Activated CD4-positive, alpha-beta memory T cell treated with anti-CD3 and anti-CD28 coated beads, Interleukin-2, amount 10 ng/mL, durations not matched to agents 7 days and 5 days (primary cell): Measurements from ENCODE around the gene HAO2. TPM values are rescaled to one million over a fixed set of nuclear protein-coding genes. Genes with fewer than 3 reads are reported as not detected.

Experiments
- CTCF ChIA-PET: fragments of 350-600 bp; sonication (Branson Sonifier 250); formaldehyde crosslinking; loops from one replicate; lab custom pipeline; 2021; ENCODE audit warnings: antibody characterized with exemption, inconsistent platforms; lab: Charles Lee
- POLR2A ChIA-PET: fragments of 350-600 bp; sonication (Branson Sonifier 250); formaldehyde crosslinking; loops from one replicate; lab custom pipeline; 2021; ENCODE audit warnings: antibody characterized with exemption; lab: Charles Lee
- DNase-seq: peaks from one replicate; pipeline ENCODE4 v3.0.0-alpha.2; 2020
- H3K27ac Mint-ChIP-seq: one replicate; pipeline ENCODE4 v1.8.0; 2021; ENCODE audit warnings: mild to moderate bottlenecking, mixed read lengths
- H3K27me3 Mint-ChIP-seq: one replicate; pipeline ENCODE4 v1.8.0; 2021; ENCODE audit warnings: mixed read lengths
- H3K36me3 Mint-ChIP-seq: one replicate; pipeline ENCODE4 v1.8.0; 2021; ENCODE audit warnings: low read depth, mixed read lengths
- H3K4me1 Mint-ChIP-seq: one replicate; pipeline ENCODE4 v1.8.0; 2021; ENCODE audit warnings: mixed read lengths
- H3K4me3 Mint-ChIP-seq: one replicate; pipeline ENCODE4 v1.8.0; 2021; ENCODE audit warnings: mild to moderate bottlenecking, mixed read lengths
- H3K9me3 Mint-ChIP-seq: one replicate; pipeline ENCODE4 v1.8.0; 2021; ENCODE audit warnings: mixed read lengths
- total RNA-seq, 2 experiments: library from RNA; stranded (reverse); gene quantifications; one replicate each; pipeline ENCODE4 v1.2.3, GENCODE V29; 2021

The HAO2 gene
- not detected for total RNA-seq

DNA sequence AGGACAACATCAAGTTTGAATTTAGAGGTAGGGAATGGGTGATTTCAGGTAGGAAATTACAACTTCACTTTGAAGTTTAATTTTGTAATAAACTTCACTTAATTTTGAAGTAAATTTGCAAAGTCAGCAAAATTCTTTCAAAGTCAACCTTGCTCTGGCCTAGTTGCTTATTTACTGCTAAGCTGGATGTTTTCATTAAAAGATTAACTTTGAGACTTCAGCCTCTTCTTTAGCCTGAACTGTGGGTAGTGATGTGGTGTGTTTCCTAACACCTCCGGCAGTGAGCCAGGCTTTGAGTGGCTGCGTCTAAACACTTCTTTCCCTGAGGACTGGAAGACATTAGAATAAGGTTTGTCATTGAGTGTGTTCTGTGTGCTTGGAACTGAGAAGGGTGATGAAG lies at the start of gene HAO2:
Gene HAO2, plus strand, starts transcription at position 232 of the 400 bp plus-strand sequence. CDS start 12,301 bp downstream, outside the sequence.
- H3K9me3 Mint-ChIP-seq = no peaks in the 10 kb centered on the region
- H3K27ac Mint-ChIP-seq = no peak within 1 kb of the TSS
- DNase-seq = no peak
- POLR2A ChIA-PET = no interaction called here
- CTCF ChIA-PET = interaction anchor here (0.8 kb wide), 1 partner anchor 83 kb away, joined by 3 read pairs; no protein-coding TSS in a partner anchor
- no peak within 1 kb of the TSS for H3K4me3 Mint-ChIP-seq
- H3K27me3 Mint-ChIP-seq = peaks cover 8% of the 10 kb centered on the region
- no peaks in the 10 kb centered on the region for H3K4me1 Mint-ChIP-seq
- H3K36me3 Mint-ChIP-seq = no peaks in the 10 kb centered on the region

DNA sequence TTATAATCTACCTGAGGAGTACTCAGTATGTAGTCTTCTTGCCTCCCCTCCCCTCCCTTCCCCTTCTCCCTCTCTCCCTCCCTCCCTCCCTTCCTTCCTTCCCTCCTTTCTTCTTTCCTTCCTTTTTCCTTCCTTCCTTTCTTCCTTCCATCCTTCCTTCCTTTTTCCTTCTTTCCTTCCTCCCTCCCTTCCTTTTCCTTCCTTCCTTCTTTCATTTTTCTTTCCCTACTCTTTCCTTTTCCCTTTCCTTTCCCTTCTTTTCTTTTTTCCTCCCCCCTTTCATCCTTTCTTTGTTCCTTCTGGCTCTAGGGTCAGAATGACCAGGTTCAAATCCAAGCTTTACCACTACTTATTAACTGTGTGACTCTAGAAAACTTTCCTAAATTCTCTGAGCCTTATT lies 48.5 kb upstream of the HAO2 start:
- Mint-ChIP-seq H3K4me1 (peaks cover 5% of the 10 kb centered on the region), H3K36me3 (no peaks in the 10 kb centered on the region), H3K27ac (no peak overlapping the region), H3K9me3 (no peaks in the 10 kb centered on the region), H3K27me3 (no peaks in the 10 kb centered on the region), H3K4me3 (no peak overlapping the region)
- ChIA-PET POLR2A (no interaction called here), CTCF (no interaction called here)
- DNase-seq = no peak

DNA sequence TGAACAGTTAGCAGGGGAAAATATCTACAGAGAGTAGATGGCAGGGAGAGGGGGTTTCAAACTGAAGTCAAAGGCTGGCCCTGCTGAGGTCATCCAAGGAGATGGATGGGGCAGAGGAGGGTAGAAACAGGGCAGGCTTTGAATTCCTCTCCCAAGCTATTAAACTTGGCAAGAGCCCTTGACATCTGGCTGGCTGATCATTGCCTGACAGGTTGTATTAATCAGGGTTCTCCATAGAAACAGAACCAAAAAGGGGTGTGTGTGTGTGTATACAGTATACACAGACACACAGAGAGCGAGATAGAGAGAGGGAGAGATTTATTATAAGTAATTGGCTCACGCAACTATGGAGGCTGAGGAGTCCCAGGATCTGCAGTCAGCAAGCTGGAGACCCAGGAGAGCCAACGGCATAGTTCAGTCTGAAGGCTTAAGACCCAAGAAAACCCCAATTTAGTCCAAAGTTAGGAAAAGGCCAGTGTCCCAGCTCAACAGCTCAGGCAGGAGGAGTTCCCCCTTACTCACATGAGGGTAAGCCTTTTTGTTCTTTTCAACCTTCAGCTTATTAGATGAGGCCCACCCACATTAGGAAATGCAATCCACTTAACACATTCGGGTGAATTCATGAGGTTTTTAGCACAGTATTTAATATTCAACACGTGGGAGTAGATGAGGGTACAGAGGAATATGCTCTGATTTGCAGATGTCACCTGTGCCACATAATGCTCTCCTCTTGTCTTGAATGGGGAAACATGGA lies 46.7 kb upstream of the HAO2 start:
- no peak overlapping the region for H3K27ac Mint-ChIP-seq
- DNase-seq = no peak
- CTCF ChIA-PET = interaction anchor here (0.5 kb wide), 1 partner anchor 355 kb away, joined by 3 read pairs; no protein-coding TSS in a partner anchor
- H3K9me3 Mint-ChIP-seq = no peaks in the 10 kb centered on the region
- H3K36me3 Mint-ChIP-seq = no peaks in the 10 kb centered on the region
- H3K4me3 Mint-ChIP-seq = no peak overlapping the region
- no peaks in the 10 kb centered on the region for H3K27me3 Mint-ChIP-seq
- POLR2A ChIA-PET = no interaction called here
- H3K4me1 Mint-ChIP-seq = peaks cover 6% of the 10 kb centered on the region

DNA sequence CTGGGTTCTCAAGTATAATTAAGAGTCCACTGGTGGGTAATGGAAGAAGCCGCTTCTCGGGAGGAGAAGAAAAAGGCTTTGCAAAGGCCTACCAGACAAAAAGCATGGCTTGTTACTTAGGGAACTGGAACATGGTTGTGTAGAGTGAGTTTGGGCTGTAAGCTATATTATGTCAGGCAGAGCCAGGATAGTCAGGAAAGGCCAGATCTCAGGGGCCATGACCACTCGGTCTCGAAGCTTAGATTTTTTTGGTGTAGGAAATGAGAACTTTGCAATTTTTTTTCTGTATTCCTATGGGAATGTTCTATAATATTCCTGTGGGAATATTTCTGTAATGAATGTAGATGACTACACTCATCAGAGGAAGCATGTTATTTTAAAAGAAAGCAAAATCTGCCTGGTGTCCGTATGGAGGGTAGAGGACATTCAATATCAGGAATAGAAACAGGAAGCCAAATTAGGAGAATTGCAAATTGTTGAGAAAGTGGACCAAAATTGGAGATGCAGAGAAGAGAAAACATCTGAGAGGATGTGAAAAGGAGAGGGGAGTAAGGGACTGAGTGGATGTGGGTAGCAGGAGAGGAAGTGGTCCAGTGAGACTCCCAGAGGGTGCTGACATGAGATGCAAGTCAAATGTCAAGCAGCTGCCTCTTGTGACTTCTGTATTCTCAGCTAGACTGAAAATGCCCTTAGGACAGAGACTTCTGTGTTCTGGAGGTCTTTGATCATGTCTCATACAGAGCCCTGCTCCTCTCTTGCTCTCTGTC lies 45.2 kb upstream of the HAO2 start:
- peaks cover 15% of the 10 kb centered on the region for H3K4me1 Mint-ChIP-seq
- no peak overlapping the region for H3K27ac Mint-ChIP-seq
- H3K27me3 Mint-ChIP-seq = peaks cover 2% of the 10 kb centered on the region
- H3K4me3 Mint-ChIP-seq = no peak overlapping the region
- DNase-seq = no peak
- ChIA-PET CTCF (no interaction called here), POLR2A (no interaction called here)
- no peaks in the 10 kb centered on the region for H3K36me3 Mint-ChIP-seq
- H3K9me3 Mint-ChIP-seq = no peaks in the 10 kb centered on the region

DNA sequence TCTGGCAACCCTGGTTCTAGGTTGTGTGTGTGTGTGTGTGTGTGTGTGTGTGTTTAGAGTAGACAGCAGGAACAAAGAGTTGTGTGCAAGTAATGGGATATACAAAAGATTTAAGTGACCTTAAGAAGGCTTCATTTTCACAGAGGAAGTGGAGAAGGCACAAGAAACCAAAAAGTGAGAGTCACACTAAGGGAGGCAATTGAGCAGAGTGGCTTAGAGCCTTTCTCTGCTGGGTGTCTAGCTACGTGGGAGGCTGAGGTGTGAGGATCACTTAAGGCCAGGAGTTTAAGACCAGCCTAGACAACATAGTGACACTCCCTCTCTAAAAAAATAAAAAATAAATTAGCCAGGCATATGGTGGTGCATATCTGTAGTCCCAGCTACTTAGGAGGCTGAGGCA lies 44.4 kb upstream of the HAO2 start:
- Mint-ChIP-seq H3K27me3 (peaks cover 2% of the 10 kb centered on the region), H3K4me1 (peaks cover 15% of the 10 kb centered on the region), H3K36me3 (no peaks in the 10 kb centered on the region), H3K27ac (no peak overlapping the region), H3K4me3 (no peak overlapping the region), H3K9me3 (no peaks in the 10 kb centered on the region)
- DNase-seq = no peak
- CTCF ChIA-PET = no interaction called here
- POLR2A ChIA-PET = no interaction called here

DNA sequence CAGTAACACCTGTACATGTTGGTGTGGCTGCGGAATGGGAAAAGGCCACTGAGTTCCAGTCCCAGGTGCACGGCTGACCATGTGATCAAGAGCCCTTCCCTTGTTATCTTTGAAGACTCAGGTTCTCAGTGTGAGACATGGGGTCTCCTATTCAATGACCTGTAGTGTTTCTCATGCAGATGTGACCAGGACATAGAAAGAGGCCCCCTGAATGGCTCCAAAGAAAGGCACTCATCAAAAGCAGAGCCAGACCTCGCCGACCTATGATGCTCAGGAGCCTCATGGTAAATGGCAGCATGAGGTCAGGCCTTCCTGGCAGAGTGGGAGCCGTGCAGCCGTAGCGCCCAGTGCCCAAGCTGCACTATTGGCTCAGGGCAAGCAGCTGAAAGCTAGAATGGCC lies 42.3 kb upstream of the HAO2 start:
- no peak for DNase-seq
- no peaks in the 10 kb centered on the region for H3K9me3 Mint-ChIP-seq
- H3K36me3 Mint-ChIP-seq = no peaks in the 10 kb centered on the region
- peaks cover 2% of the 10 kb centered on the region for H3K27me3 Mint-ChIP-seq
- H3K27ac Mint-ChIP-seq = no peak overlapping the region
- peaks cover 15% of the 10 kb centered on the region for H3K4me1 Mint-ChIP-seq
- ChIA-PET POLR2A (no interaction called here), CTCF (no interaction called here)
- no peak overlapping the region for H3K4me3 Mint-ChIP-seq

DNA sequence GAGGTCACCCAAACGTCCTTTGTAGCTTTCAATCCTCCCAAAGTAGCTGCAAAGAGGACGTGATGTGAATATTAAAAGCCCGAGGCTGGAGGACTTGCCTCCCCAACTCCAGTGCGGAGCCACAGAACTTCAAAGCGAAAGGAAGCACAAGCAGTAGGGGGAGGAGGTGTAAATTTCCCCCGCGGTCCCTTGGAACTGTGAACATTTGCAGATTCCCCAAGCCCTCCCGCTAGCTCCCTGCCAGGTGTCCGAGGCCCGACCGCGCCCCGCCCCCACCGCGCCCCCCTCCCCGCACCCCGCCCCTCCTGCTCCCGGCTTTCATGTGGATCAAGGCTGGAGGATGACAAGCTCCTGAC lies 41.5 kb upstream of the HAO2 start:
- ChIA-PET CTCF (no interaction called here), POLR2A (no interaction called here)
- H3K4me1 Mint-ChIP-seq = peaks cover 15% of the 10 kb centered on the region
- H3K27me3 Mint-ChIP-seq = peaks cover 2% of the 10 kb centered on the region
- DNase-seq = no peak
- H3K4me3 Mint-ChIP-seq = peak overlapping the region; percentile 53
- no peak overlapping the region for H3K27ac Mint-ChIP-seq
- H3K36me3 Mint-ChIP-seq = no peaks in the 10 kb centered on the region
- no peaks in the 10 kb centered on the region for H3K9me3 Mint-ChIP-seq

DNA sequence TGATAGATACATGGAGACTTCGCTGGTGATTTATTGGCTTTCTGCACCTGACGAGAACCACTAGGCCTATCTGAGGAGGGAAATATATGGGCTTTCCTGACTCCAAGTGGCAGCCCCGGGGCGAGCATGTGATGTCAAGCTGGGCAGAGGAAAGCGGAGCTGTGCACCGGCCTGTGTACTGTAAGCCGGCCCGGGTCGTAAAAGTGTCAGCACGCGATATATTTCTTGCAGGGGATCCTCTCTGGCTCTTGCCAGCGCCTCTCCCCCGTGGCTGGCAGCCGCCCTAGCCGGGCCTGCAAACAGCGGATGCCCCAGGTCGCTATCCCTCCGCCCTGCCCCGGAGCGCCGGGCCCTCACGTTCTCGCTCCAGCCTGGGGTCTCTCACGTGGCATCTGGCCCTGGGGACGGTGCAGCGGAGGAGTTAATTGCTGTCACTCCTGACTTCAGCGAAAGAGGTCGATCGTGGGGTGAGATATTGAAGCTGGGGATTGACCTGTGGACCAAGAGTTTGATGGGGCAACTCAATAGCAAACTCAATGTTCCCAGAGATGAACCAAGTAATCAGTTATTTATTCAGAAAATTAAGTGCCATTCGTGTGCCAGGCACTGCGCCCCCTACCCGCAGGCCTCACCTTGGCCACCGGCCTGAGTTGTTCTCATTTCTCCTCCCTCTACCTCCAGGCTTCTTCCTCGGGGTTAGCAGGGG lies 41.0 kb upstream of the HAO2 start:
- peaks cover 15% of the 10 kb centered on the region for H3K4me1 Mint-ChIP-seq
- H3K36me3 Mint-ChIP-seq = no peaks in the 10 kb centered on the region
- H3K9me3 Mint-ChIP-seq = no peaks in the 10 kb centered on the region
- CTCF ChIA-PET = no interaction called here
- no peak overlapping the region for H3K27ac Mint-ChIP-seq
- DNase-seq = no peak
- H3K27me3 Mint-ChIP-seq = peaks cover 2% of the 10 kb centered on the region
- peak overlapping the region; percentile 53 for H3K4me3 Mint-ChIP-seq
- POLR2A ChIA-PET = no interaction called here

DNA sequence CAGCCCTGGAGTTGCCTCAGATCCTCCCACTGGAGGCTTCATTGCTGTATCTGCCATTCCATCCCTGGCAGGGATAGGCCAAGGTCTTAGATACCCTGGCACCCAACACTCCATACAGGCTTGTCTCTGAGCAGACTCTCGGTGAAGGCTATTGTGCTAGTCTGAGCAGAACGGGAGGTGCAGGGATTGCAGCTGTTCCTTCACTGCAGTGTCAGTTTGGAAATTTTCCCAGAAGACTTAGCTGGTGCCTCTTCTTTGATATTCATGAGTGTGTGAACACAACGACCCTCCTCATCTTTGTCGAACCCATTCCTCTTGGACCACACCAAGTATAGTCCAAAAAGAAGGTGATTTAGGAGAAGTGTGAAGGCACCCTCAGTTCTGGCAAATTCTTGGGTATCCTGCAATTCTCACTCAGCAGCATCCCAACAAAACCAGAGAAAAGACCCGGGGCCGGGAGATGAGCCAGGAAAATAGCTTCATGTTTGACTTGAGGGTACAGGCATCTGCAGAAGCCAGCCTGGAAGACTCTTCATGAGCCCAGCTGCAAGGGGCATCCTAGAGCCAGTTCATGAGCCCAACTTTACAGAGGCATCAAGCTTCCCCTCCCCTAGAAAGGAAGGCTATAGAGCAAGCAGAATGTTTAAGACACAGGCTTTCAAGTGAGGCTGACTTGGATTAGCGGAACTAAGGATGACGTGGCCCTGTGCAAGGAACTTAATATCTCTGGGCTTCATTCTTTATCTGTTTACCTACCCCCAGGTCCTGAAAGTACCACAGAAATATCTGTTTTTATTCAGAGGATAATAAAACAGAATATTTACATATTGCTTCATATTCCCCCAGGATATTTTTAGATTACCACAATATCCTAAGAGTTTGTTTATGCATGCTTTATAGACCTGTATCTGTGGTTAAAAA lies 38.8 kb upstream of the HAO2 start:
- ChIA-PET CTCF (interaction anchor here (1.3 kb wide), 1 partner anchor 55 kb away, joined by 3 read pairs; no protein-coding TSS in a partner anchor), POLR2A (no interaction called here)
- H3K36me3 Mint-ChIP-seq = no peaks in the 10 kb centered on the region
- DNase-seq = no peak
- H3K9me3 Mint-ChIP-seq = no peaks in the 10 kb centered on the region
- no peak overlapping the region for H3K4me3 Mint-ChIP-seq
- peaks cover 10% of the 10 kb centered on the region for H3K4me1 Mint-ChIP-seq
- H3K27me3 Mint-ChIP-seq = peaks cover 2% of the 10 kb centered on the region
- H3K27ac Mint-ChIP-seq = no peak overlapping the region

DNA sequence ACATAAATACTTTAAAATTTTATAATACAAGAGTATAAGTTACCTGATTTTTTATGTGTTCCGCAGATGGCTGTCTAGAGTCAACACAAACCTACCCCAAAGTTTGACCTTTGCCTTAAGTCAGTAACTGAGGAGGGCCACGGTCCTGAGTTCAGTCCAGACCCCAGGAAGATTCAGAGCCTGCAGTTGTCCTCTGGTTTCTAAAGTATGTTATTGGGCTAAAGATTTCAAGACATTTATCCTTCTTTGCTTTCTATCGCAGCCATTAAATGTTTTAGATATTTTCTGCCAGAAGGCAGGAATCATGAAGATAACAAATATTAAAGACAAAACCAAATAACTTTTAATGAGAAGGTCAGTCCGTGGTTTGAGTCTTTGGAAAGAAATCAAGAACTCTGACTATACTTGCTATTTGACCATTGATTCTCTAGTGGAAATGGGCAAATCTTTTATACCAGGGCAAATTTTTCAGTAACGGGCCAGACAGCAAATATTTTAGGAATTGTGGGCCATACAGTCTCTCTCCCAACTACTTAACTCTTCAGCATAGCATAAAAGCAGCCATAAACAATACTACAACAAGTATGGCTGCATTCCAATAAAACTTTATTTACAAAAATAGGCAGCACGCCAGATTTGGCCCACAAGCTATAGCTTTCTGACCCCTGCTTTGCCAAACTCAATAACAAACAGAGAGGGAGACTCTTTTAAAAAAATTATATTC lies 38.0 kb upstream of the HAO2 start:
- Mint-ChIP-seq H3K4me3 (no peak overlapping the region), H3K4me1 (peaks cover 10% of the 10 kb centered on the region), H3K9me3 (no peaks in the 10 kb centered on the region), H3K27ac (no peak overlapping the region), H3K36me3 (no peaks in the 10 kb centered on the region), H3K27me3 (peaks cover 2% of the 10 kb centered on the region)
- no peak for DNase-seq
- ChIA-PET POLR2A (no interaction called here), CTCF (no interaction called here)

DNA sequence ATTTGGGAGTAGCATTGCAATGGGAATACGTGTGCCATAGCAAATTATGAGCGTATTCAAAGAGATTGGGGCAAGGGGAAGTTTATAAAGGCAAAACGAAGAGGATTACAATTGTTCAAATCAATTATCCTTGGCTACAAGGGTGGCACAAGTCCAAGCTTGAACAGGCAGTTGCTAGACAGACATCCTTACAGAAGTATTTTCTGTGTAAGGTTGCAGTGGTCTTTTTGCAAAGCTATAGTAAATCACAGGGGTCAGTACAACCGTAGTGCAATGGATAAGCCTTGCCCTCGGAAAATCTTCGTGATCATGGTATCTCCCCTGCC lies 37.4 kb upstream of the HAO2 start:
- CTCF ChIA-PET = no interaction called here
- H3K9me3 Mint-ChIP-seq = no peaks in the 10 kb centered on the region
- peaks cover 10% of the 10 kb centered on the region for H3K4me1 Mint-ChIP-seq
- POLR2A ChIA-PET = no interaction called here
- H3K27me3 Mint-ChIP-seq = peaks cover 2% of the 10 kb centered on the region
- DNase-seq = no peak
- H3K4me3 Mint-ChIP-seq = no peak overlapping the region
- no peak overlapping the region for H3K27ac Mint-ChIP-seq
- H3K36me3 Mint-ChIP-seq = no peaks in the 10 kb centered on the region

DNA sequence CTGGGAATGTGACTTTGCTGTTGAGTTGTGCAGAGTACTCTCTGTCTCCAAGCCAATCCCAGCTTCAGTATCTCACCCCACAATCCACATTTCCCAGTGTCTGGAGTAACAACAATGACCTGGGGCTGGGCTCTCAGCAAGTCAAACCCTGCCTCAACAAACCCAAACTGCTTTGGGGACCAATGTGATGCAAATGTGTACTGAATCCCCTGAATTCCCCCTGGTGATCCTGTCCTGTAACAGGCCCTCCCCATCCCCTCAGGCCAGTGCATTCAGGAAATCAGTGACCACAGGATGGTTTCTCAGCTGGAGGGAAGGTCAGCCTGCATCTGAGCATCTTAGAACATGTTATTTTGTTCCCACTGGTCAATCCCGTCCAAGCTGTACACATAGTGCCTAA lies 36.7 kb upstream of the HAO2 start:
- POLR2A ChIA-PET = no interaction called here
- DNase-seq = no peak
- H3K9me3 Mint-ChIP-seq = no peaks in the 10 kb centered on the region
- peaks cover 9% of the 10 kb centered on the region for H3K4me1 Mint-ChIP-seq
- CTCF ChIA-PET = no interaction called here
- H3K27ac Mint-ChIP-seq = no peak overlapping the region
- H3K27me3 Mint-ChIP-seq = peaks cover 2% of the 10 kb centered on the region
- no peak overlapping the region for H3K4me3 Mint-ChIP-seq
- no peaks in the 10 kb centered on the region for H3K36me3 Mint-ChIP-seq
